Activated T-cell treated with anti-CD3 and anti-CD28 coated beads for 1 hour (primary cell): Measurements from ENCODE around the gene SLC6A9.

ENCODE experiments used
- DNase-seq: peaks from one replicate; pipeline ENCODE4 v3.0.0-alpha.2; 2020; ENCODE audit warnings: low read depth

The SLC6A9 gene

DNA sequence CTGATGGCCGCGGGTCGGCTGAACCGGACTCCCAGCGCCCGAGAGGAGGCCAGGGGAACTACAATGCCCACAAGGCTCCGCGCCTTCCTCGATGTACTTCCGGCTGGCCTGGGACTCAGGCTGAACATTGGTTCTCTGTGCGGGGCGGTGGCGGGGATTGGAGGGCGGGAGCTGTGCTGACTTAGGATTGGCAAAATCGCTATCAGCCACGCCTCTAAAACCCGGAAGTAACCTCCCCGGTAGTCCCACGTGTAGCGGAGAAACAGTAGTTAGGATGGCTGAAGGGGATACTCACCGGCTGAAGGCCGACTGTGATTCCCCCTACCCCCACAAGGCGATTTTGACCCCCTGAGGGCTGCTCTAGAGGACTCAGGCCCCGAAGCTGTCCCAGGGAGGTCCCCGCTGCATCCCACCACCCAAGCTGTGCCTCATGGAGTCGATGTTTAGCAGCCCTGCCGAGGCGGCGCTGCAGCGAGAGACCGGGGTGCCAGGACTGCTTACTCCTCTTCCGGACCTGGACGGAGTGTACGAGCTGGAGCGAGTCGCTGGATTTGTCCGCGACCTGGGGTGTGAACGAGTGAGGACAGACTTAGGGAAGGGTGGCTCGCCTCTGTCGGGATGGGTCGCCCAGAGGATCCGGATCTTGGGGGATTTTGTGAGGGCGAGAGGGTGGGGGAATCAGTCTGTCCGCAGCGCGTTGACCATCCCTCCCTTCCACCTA, 61.4 kb downstream of the SLC6A9 start, which contains the start of gene DPH2:
TSS of gene DPH2 (plus strand) at position 265 of the 721 bp plus-strand sequence. CDS start at position 431, 166 bp downstream.
- peak; percentile 91 for DNase-seq

GRCh38 chr1:43969416-43969745, 61.9 kb downstream of the SLC6A9 start:
- DNase-seq: no peak

GRCh38 chr1:43968348-43968948, 62.8 kb downstream of the SLC6A9 start:
- DNase-seq: no peak

- no peak for DNase-seq
These were observed 65.9 kb downstream of the SLC6A9 start for GRCh38 chr1:43965316-43965715.

- DNase-seq: no peak
These were observed 67.4 kb downstream of the SLC6A9 start for GRCh38 chr1:43963890-43964289.

- DNase-seq: no peak
These were observed 68.3 kb downstream of the SLC6A9 start for GRCh38 chr1:43963006-43963405.

- no peak for DNase-seq
These were observed 68.9 kb downstream of the SLC6A9 start for GRCh38 chr1:43962324-43962723.

DNA sequence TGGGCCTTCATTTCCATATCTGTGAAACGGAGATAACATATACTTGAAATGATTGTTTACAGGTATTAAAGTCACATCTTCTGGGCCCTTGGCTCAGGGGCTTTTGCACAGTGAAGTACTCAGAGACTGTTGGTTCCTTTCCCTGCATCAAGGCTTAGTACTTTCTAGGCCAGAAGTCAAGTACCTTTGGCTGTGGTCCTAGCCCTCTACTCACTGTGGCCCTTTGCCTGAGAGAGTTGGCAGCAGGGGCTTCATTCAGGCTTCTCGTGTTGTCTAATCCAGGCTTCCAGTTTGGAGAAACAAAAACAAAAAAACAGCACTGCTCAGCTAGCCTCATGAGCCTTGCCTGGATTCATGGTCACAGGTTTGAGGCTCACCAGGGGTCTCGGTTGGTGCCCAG, 69.6 kb downstream of the SLC6A9 start:
- DNase-seq: no peak

GRCh38 chr1:43960798-43961197, 70.5 kb downstream of the SLC6A9 start:
- DNase-seq: no peak

- DNase-seq: no peak
These were observed 72.7 kb downstream of the SLC6A9 start for GRCh38 chr1:43958351-43959255.

- DNase-seq: no peak
These were observed 73.7 kb downstream of the SLC6A9 start for GRCh38 chr1:43957407-43958040.

- DNase-seq: no peak
These were observed 75.0 kb downstream of the SLC6A9 start for GRCh38 chr1:43956234-43956633.

DNA sequence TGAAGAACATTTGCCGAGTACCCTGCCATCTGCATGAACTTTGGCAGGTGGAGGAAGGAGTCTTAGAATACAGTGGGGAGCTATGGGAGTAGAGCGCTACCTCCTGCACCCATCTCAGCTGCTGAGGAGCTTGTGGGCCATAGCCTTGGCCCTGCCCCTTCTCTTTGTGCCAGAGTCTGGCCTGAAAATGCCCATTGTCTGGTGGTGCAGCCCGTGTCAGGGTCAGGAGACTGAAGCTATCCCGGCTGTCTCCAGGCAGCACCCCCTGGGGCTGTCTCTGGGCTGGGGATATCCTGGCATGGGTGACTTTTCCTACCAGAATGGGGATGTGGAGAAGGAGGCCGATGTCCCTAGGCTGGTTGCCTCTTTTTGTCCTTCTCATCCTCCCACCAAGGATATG, 77.2 kb downstream of the SLC6A9 start:
- no peak for DNase-seq

DNA sequence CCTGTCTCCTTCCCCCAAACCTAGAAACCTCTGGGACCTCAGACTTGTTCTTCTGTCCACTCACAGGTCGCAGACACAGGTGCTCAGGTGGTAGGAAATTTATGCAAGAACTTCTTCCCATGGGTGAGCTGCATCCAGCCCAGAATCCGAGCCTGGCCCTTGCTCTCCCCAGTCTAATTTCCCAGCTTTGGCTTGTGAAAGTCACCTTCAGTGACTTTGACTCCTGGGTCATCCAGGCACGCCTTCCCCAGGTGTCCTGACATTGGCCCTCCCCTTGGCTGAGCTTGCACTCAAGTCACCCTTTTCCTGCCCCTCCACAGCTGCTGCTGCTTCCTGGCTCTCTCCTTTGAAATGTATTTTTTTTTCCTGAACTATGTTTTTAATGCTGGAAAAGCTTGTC, 77.9 kb downstream of the SLC6A9 start:
- no peak for DNase-seq

GRCh38 chr1:43952731-43953346, 78.4 kb downstream of the SLC6A9 start:
- no peak for DNase-seq

DNA sequence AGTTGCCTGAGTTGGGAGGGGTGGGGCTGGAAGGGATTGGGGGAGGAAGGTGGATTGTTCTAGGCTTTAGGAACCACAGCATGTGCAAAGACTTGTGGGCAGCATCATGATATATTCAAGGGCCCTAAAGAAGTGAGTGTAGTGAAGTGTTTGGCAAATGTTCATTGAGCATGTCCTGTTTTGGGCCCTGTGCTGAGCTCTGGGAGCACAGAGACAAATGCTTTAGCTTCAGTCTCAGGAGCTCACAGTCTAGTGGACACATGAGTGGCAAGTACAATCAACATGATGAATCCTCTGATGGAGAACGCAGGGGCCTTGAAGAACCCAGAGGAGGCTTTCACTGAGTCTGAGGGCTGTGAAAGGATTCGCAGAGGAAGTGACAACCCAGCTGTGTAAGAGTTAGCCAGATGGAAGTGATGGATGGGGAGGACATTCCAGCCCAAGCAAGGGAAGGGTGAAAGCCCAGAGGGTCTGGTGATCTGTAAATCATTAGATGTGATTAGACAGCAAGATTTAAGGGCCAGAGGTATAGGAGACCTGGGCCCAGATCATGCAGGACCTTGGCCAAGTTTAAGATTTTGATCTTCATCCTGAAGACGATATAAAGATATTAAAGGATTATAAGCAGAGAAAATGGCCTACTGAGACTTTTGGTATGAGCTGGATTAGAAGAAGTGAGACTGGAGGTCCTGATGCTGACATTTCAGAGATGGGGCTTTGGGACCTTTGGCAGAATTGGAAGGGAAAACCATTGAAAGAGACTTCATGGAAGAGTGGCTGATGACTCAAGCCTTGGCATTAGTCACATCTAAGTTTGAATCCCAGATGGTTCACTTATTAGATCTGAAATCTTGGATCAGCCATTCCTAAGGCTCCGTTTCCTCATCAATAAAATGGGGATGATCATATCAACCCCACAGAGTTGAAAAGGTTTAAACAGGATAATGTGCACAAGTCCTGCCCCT, 80.0 kb downstream of the SLC6A9 start:
- DNase-seq: no peak

DNA sequence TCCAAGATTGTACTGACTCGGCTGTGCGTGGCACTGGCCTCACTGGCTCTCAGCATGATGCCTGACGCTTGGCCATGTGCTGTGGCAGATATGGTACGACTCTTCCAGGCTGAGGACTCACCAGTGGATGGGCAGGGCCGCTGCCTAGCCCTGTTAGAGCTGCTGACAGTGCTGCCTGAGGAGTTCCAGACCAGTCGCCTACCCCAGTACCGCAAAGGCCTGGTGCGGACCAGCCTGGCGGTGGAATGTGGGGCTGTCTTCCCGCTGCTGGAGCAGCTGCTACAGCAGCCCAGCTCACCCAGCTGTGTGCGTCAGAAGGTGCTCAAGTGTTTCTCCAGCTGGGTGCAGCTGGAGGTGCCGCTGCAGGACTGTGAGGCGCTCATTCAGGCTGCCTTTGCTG, 81.6 kb downstream of the SLC6A9 start:
- no peak for DNase-seq

DNA sequence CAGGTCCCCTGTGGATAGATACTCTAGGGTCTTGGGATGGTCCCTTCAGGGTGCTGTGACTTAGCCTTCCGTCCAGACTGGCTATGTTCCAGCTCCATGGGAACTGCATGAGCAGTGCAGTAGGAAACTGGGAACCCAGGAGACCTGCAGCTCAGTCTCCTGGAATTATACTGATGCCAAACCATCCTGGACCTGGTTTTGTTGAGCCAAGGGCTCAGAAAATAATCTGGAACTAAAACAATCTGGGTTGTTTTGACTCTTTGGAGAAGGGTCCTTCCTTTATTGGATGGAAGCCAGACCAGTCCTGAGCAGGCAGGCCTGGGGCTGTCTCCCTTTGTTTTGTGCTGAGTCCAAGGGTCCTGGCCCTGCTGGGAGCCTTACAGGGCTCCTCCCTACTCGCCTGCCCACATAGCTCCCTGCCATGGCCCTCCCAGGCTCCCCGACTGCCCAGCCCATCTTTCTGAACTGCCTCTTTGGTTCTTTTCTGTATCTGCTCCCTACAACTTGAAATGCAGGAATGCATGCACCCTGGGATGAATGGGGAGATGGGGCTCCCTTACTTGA, 83.3 kb downstream of the SLC6A9 start:
- no peak for DNase-seq

- DNase-seq: no peak
These were observed 84.0 kb downstream of the SLC6A9 start for GRCh38 chr1:43947061-43947873.
